ENCODE measurements around the gene PABPN1.
A peak's percentile ranks its signal among the peaks of the same experiment; 100 is the strongest.
"Not testable (repeated sequence)": the region's sequence is repeated elsewhere in the genome, so short reads cannot be mapped to it uniquely, and the experiment has no call there.

PABPN1 gene

GRCh38 chr14:23301288-23301968 is 19.8 kb upstream of the PABPN1 start:
- DNase-seq, result peak; percentile 99

GRCh38 chr14:23301969-23302289 is 19.3 kb upstream of the PABPN1 start:
- DNase-seq, result peak; percentile 79

GRCh38 chr14:23302290-23303225 is 18.7 kb upstream of the PABPN1 start, which contains the start of gene PPP1R3E:
TSS of gene PPP1R3E (minus strand) at chr14:23302859. CDS start at chr14:23302576, 283 bp downstream.
- peak; percentile 56 for DNase-seq

- DNase-seq, result peak; percentile 81
Observed at GRCh38 chr14:23306412-23307145, 14.7 kb upstream of the PABPN1 start, which contains the start of gene BCL2L2. TSS of gene BCL2L2 (plus strand) at chr14:23306833. CDS start at chr14:23307768, 935 bp downstream.

- DNase-seq, result no peak
Observed at GRCh38 chr14:23307146-23307530, 14.1 kb upstream of the PABPN1 start.

GRCh38 chr14:23307687-23308644 is 13.3 kb upstream of the PABPN1 start:
- no peak for DNase-seq

GRCh38 chr14:23308721-23309445 is 12.4 kb upstream of the PABPN1 start:
- no peak for DNase-seq

GRCh38 chr14:23310546-23310945 is 10.7 kb upstream of the PABPN1 start:
- no peak for DNase-seq

GRCh38 chr14:23316300-23316699 is 5.0 kb upstream of the PABPN1 start:
- no peak for DNase-seq

- DNase-seq, result no peak
Observed at GRCh38 chr14:23319746-23320583, 1.3 kb upstream of the PABPN1 start.

GRCh38 chr14:23321572-23322547 is 603 bp downstream of the PABPN1 start:
- peak; percentile 33 for DNase-seq

GRCh38 chr14:23322568-23323517 is 1.6 kb downstream of the PABPN1 start:
- no peak for DNase-seq

GRCh38 chr14:23323838-23324454 is 2.7 kb downstream of the PABPN1 start:
- no peak for DNase-seq

GRCh38 chr14:23324455-23324846 is 3.2 kb downstream of the PABPN1 start:
- DNase-seq, result no peak

GRCh38 chr14:23324993-23325392 is 3.7 kb downstream of the PABPN1 start:
- no peak for DNase-seq

GRCh38 chr14:23325746-23326145 is 4.5 kb downstream of the PABPN1 start:
- DNase-seq, result not testable (repeated sequence)

Data from NCI-H2227 treated with DMSO at 0.1 percent for 48 hours (cell line).